Neural progenitor cell (in vitro differentiated cells): ENCODE results near the gene ANKMY1. TPM values are rescaled to one million over a fixed set of nuclear protein-coding genes. Genes with fewer than 3 reads are reported as not detected.

Experiments
- DNase-seq: peaks from one replicate; pipeline ENCODE4 v3.0.0-alpha.2; 2016; ENCODE audit warnings: low spot score
- H2AFZ ChIP-seq: fragments of 200-600 bp; sonication (generic); replicated peaks from 2 replicates; pipeline ENCODE4 v1.6.1; 2016; ENCODE audit warnings: antibody characterized with exemption
- H3F3A ChIP-seq: fragments of 200-600 bp; sonication (generic); 2 replicates; pipeline ENCODE4 v1.6.1; 2016; ENCODE audit warnings: antibody characterized with exemption, low read depth
- H3K27ac ChIP-seq: fragments of 200-600 bp; sonication (generic); 2 replicates; pipeline ENCODE4 v1.5.1; 2016; ENCODE audit warnings: mild to moderate bottlenecking
- H3K27me3 ChIP-seq: fragments of 200-600 bp; sonication (generic); 2 replicates; pipeline ENCODE4 v1.6.1; 2016; ENCODE audit warnings: mild to moderate bottlenecking, moderate library complexity
- H3K36me3 ChIP-seq: fragments of 200-600 bp; sonication (generic); 2 replicates; pipeline ENCODE4 v1.5.1; 2016
- H3K4me1 ChIP-seq: fragments of 200-600 bp; sonication (generic); 2 replicates; pipeline ENCODE4 v1.6.1; 2016; ENCODE audit warnings: mixed run types
- H3K4me2 ChIP-seq: fragments of 200-600 bp; sonication (generic); 2 replicates; pipeline ENCODE4 v1.6.1; 2016
- H3K4me3 ChIP-seq: fragments of 200-600 bp; sonication (generic); 2 replicates; pipeline ENCODE4 v1.5.1; 2016
- H3K79me2 ChIP-seq: fragments of 200-600 bp; sonication (generic); 2 replicates; pipeline ENCODE4 v1.6.1; 2016; ENCODE audit warnings: low read depth
- H3K9ac ChIP-seq: fragments of 200-600 bp; sonication (generic); 2 replicates; pipeline ENCODE4 v1.6.1; 2016
- H3K9me3 ChIP-seq: fragments of 200-600 bp; sonication (generic); 2 replicates; pipeline ENCODE4 v1.5.1; 2016; ENCODE audit warnings: low read depth
- H4K20me1 ChIP-seq: fragments of 200-600 bp; sonication (generic); 2 replicates; pipeline ENCODE4 v1.6.1; 2016; ENCODE audit warnings: low read depth
- H3K27ac Mint-ChIP-seq: 3 replicates; pipeline ENCODE4 v1.8.0; 2021; ENCODE audit warnings: mixed read lengths
- H3K27me3 Mint-ChIP-seq: 2 replicates; pipeline ENCODE4 v1.8.0; 2022; ENCODE audit warnings: low read depth, mild to moderate bottlenecking, inconsistent platforms, moderate library complexity, mixed read lengths; ENCODE audit not compliant: insufficient read depth
- H3K36me3 Mint-ChIP-seq: 3 replicates; pipeline ENCODE4 v1.8.0; 2021; ENCODE audit warnings: mixed read lengths
- H3K4me1 Mint-ChIP-seq: 3 replicates; pipeline ENCODE4 v1.8.0; 2021; ENCODE audit warnings: mixed read lengths
- H3K4me3 Mint-ChIP-seq: 3 replicates; pipeline ENCODE4 v1.8.0; 2021; ENCODE audit warnings: mild to moderate bottlenecking, moderate library complexity, mixed read lengths
- H3K9me3 Mint-ChIP-seq: 3 replicates; pipeline ENCODE4 v1.8.0; 2020; ENCODE audit warnings: mixed read lengths
- CTCF ChIP-seq: fragments of 200-600 bp; sonication (generic); IDR thresholded peaks from 2 replicates; pipeline ENCODE4 v1.5.1; 2017; ENCODE audit warnings: antibody characterized with exemption, mild to moderate bottlenecking
- EZH2 ChIP-seq: fragments of 200-600 bp; sonication (generic); IDR thresholded peaks from 2 replicates; pipeline ENCODE4 v1.6.1; 2017; ENCODE audit warnings: antibody characterized with exemption, mild to moderate bottlenecking, moderate library complexity
- EZH2phosphoT487 ChIP-seq: fragments of 200-600 bp; sonication (generic); IDR thresholded peaks from 2 replicates; pipeline ENCODE4 v1.6.1; 2017; ENCODE audit warnings: antibody characterized with exemption
- total RNA-seq: library from RNA; depleted of rRNA; stranded (reverse); fragments of >200 nt; gene quantifications from 2 replicates; pipeline ENCODE4 v1.2.3, GENCODE V29; 2015; ENCODE audit warnings: low replicate concordance

Gene ANKMY1
- total RNA-seq, 1 donor from 2014 or later: 4.2 TPM

- DNase-seq: peak; percentile 96
- peaks cover 9% of the 10 kb centered on the region for H3K4me1 ChIP-seq
- H3K79me2 ChIP-seq: peaks cover 41% of the 10 kb centered on the region
- H3K27me3 ChIP-seq: peaks cover 17% of the 10 kb centered on the region
- peak overlapping the region; percentile 78 for H3K27ac Mint-ChIP-seq
- H3K27me3 Mint-ChIP-seq: peaks cover 3% of the 10 kb centered on the region
- no peaks in the 10 kb centered on the region for H3K9me3 ChIP-seq
- no peaks in the 10 kb centered on the region for H3K36me3 Mint-ChIP-seq
- no peaks in the 10 kb centered on the region for H3F3A ChIP-seq
- H3K4me3 ChIP-seq: peak overlapping the region; percentile 97
- TF ChIP-seq EZH2phosphoT487: no peak
- TF ChIP-seq EZH2: no peak
- no peak for TF ChIP-seq CTCF
- H3K9ac ChIP-seq: peak overlapping the region; percentile 81
- peak overlapping the region; percentile 93 for H2AFZ ChIP-seq
- H3K27ac ChIP-seq: no peak overlapping the region
- H3K36me3 ChIP-seq: no peaks in the 10 kb centered on the region
- H3K4me2 ChIP-seq: peak overlapping the region; percentile 100
- H3K4me3 Mint-ChIP-seq: peak overlapping the region; percentile 88
- H3K9me3 Mint-ChIP-seq: no peaks in the 10 kb centered on the region
- H4K20me1 ChIP-seq: peaks cover 36% of the 10 kb centered on the region
- H3K4me1 Mint-ChIP-seq: peaks cover 17% of the 10 kb centered on the region
Observed at GRCh38 chr2:240434728-240435456, 122.9 kb downstream of the ANKMY1 start.

GRCh38 chr2:240433973-240434727, 123.6 kb downstream of the ANKMY1 start:
- H3K9me3 Mint-ChIP-seq: no peaks in the 10 kb centered on the region
- Histone ChIP-seq H3K9ac (no peak overlapping the region), H4K20me1 (peaks cover 29% of the 10 kb centered on the region), H3K27me3 (peaks cover 17% of the 10 kb centered on the region), H2AFZ (no peak overlapping the region), H3K27ac (no peak overlapping the region), H3K36me3 (no peaks in the 10 kb centered on the region), H3F3A (no peaks in the 10 kb centered on the region), H3K79me2 (peaks cover 34% of the 10 kb centered on the region), H3K4me3 (peak overlapping the region; percentile 97), H3K9me3 (no peaks in the 10 kb centered on the region), H3K4me2 (peak overlapping the region; percentile 100), H3K4me1 (peaks cover 9% of the 10 kb centered on the region)
- DNase-seq: no peak
- TF ChIP-seq CTCF (no peak), EZH2phosphoT487 (no peak), EZH2 (no peak)
- peak overlapping the region; percentile 78 for H3K27ac Mint-ChIP-seq
- H3K36me3 Mint-ChIP-seq: no peaks in the 10 kb centered on the region
- H3K27me3 Mint-ChIP-seq: peaks cover 3% of the 10 kb centered on the region
- peak overlapping the region; percentile 88 for H3K4me3 Mint-ChIP-seq
- H3K4me1 Mint-ChIP-seq: peaks cover 17% of the 10 kb centered on the region

GRCh38 chr2:240432820-240433801, 124.7 kb downstream of the ANKMY1 start:
- no peak overlapping the region for H3K9ac ChIP-seq
- H3K4me1 ChIP-seq: peaks cover 9% of the 10 kb centered on the region
- H3K4me2 ChIP-seq: no peak overlapping the region
- Mint-ChIP-seq H3K36me3 (no peaks in the 10 kb centered on the region), H3K4me1 (peaks cover 16% of the 10 kb centered on the region), H3K27ac (no peak overlapping the region), H3K9me3 (peaks cover 3% of the 10 kb centered on the region), H3K4me3 (peak overlapping the region; percentile 77), H3K27me3 (peaks cover 3% of the 10 kb centered on the region)
- peaks cover 19% of the 10 kb centered on the region for H4K20me1 ChIP-seq
- no peak overlapping the region for H2AFZ ChIP-seq
- H3K4me3 ChIP-seq: no peak overlapping the region
- H3K79me2 ChIP-seq: peaks cover 24% of the 10 kb centered on the region
- peaks cover 17% of the 10 kb centered on the region for H3K27me3 ChIP-seq
- no peaks in the 10 kb centered on the region for H3K36me3 ChIP-seq
- DNase-seq: no peak
- H3K9me3 ChIP-seq: no peaks in the 10 kb centered on the region
- H3F3A ChIP-seq: no peaks in the 10 kb centered on the region
- TF ChIP-seq EZH2 (no peak), EZH2phosphoT487 (no peak), CTCF (no peak)
- no peak overlapping the region for H3K27ac ChIP-seq
